OCI-LY7 (cell line): ENCODE measurements around the gene VSIG2. TPM values are rescaled to one million over a fixed set of nuclear protein-coding genes. Genes with fewer than 3 reads are reported as not detected.

Experiments used
- BruUV-seq: library from RNA; stranded (reverse); fragments of 400-500 nt; replicated peaks from 2 replicates; lab custom pipeline; 2021; lab: Mats Ljungman, UMichigan
- CTCF ChIA-PET: fragments of 300-600 bp; sonication (Branson Sonifier 250); formaldehyde crosslinking; loops from one replicate; lab custom pipeline; 2022; ENCODE audit warnings: antibody characterized with exemption; ENCODE audit not compliant: unreplicated experiment; lab: Charles Lee
- POLR2A ChIA-PET: fragments of 300-600 bp; sonication (Branson Sonifier 250); formaldehyde crosslinking; loops from one replicate; lab custom pipeline; 2022; ENCODE audit warnings: antibody characterized with exemption; lab: Charles Lee
- DNase-seq: peaks from one replicate; pipeline ENCODE4 v3.0.0-alpha.2; 2015; ENCODE audit warnings: low spot score
- H2AFZ ChIP-seq: fragments of 200-600 bp; sonication (generic), shearing (Covaris generic); 2 replicates; pipeline ENCODE4 v1.6.1; 2014; ENCODE audit warnings: mild to moderate bottlenecking, antibody characterized with exemption, low read length, moderate library complexity
- H3K27ac ChIP-seq: fragments of 200-600 bp; sonication (generic); 2 replicates; pipeline ENCODE4 v1.5.1; 2014; ENCODE audit warnings: mixed run types, low read depth, mild to moderate bottlenecking, moderate library complexity, low read length, inconsistent platforms; ENCODE audit not compliant: poor library complexity, severe bottlenecking
- H3K36me3 ChIP-seq: fragments of 200-600 bp; sonication (generic); 2 replicates; pipeline ENCODE4 v1.6.1; 2014; ENCODE audit warnings: mild to moderate bottlenecking, antibody characterized with exemption, low read length, moderate library complexity, mixed read lengths; ENCODE audit not compliant: insufficient read depth
- H3K4me1 ChIP-seq: fragments of 200-600 bp; sonication (generic); 2 replicates; pipeline ENCODE4 v1.5.1; 2014; ENCODE audit warnings: mild to moderate bottlenecking, low read length; ENCODE audit not compliant: insufficient read depth, poor library complexity, severe bottlenecking
- H3K4me2 ChIP-seq: fragments of 200-600 bp; sonication (generic); 2 replicates; pipeline ENCODE4 v1.6.1; 2014; ENCODE audit warnings: mild to moderate bottlenecking, low read length
- H3K4me3 ChIP-seq: fragments of 200-600 bp; sonication (generic); 2 replicates; pipeline ENCODE4 v1.5.1; 2014; ENCODE audit warnings: mild to moderate bottlenecking, low read depth, low read length; ENCODE audit not compliant: poor library complexity, severe bottlenecking
- H3K79me2 ChIP-seq: fragments of 200-600 bp; sonication (generic); 2 replicates; pipeline ENCODE4 v1.6.1; 2016; ENCODE audit warnings: low read depth, mild to moderate bottlenecking, low read length, moderate library complexity, mixed read lengths; ENCODE audit not compliant: insufficient read depth
- H3K9me2 ChIP-seq: fragments of 200-600 bp; sonication (generic); 2 replicates; pipeline ENCODE4 v1.6.1; 2016; ENCODE audit warnings: mild to moderate bottlenecking, low read length, mixed read lengths; ENCODE audit not compliant: insufficient read depth
- H3K9me3 ChIP-seq: fragments of 200-600 bp; sonication (generic); 2 replicates; pipeline ENCODE4 v1.6.1; 2014; ENCODE audit warnings: mild to moderate bottlenecking, mixed run types, low read length, mixed read lengths
- H4K20me1 ChIP-seq: fragments of 200-600 bp; sonication (generic); 2 replicates; pipeline ENCODE4 v1.6.1; 2014; ENCODE audit warnings: mild to moderate bottlenecking, antibody characterized with exemption, low read length, moderate library complexity, mixed read lengths; ENCODE audit not compliant: insufficient read depth
- CTCF ChIP-seq: fragments of 200-600 bp; sonication (generic); conservative IDR thresholded peaks from 2 replicates; pipeline ENCODE4 v1.5.1; 2014; ENCODE audit warnings: mild to moderate bottlenecking, antibody characterized with exemption, low read length, moderate library complexity, mixed read lengths
- EZH2phosphoT487 ChIP-seq: fragments of 200-600 bp; sonication (generic); IDR thresholded peaks from 2 replicates; pipeline ENCODE4 v1.6.1; 2018; ENCODE audit warnings: low read depth, borderline replicate concordance, mild to moderate bottlenecking, mixed run types, antibody characterized with exemption, low read length, moderate library complexity, mixed read lengths
- intact Hi-C: fragments of 100-400 bp; cut with micrococcal nuclease; formaldehyde crosslinking; loops from one replicate; pipeline ENCODE4 v1.10.0; 2022; ENCODE audit not compliant: unreplicated experiment
- total RNA-seq, 2 experiments: library from RNA; depleted of rRNA in 1 of 2; stranded (reverse); fragments of >200 nt in 1 of 2; shearing (Covaris generic) in 1 of 2; gene quantifications; 2 replicates each; pipeline ENCODE4 v1.2.3, GENCODE V29; 2014 to 2022

The VSIG2 gene
- total RNA-seq, 2 experiments from 2014 or later, result not detected

- Histone ChIP-seq H3K36me3 (no peaks in the 10 kb centered on the region), H3K4me1 (peaks cover 8% of the 10 kb centered on the region), H3K4me3 (no peak overlapping the region), H2AFZ (no peak overlapping the region), H3K27ac (no peak overlapping the region), H3K9me3 (no peaks in the 10 kb centered on the region), H3K79me2 (no peaks in the 10 kb centered on the region), H3K9me2 (no peaks in the 10 kb centered on the region), H3K4me2 (no peak overlapping the region), H4K20me1 (no peaks in the 10 kb centered on the region)
- no peak for TF ChIP-seq EZH2phosphoT487
- no peak for TF ChIP-seq CTCF
- no peak for DNase-seq
- intact Hi-C loops, result no loop called here
- ChIA-PET CTCF (no interaction called here), POLR2A (interaction anchor here (0.7 kb wide), 1 partner anchor 34 kb away, joined by 3 read pairs; no protein-coding TSS in a partner anchor)
- no TSS peak for BruUV-seq
Measured at GRCh38 chr11:124717421-124717785, 34.7 kb downstream of the VSIG2 start.

- no peak overlapping the region for H3K4me3 ChIP-seq
- no peaks in the 10 kb centered on the region for H3K79me2 ChIP-seq
- no peaks in the 10 kb centered on the region for H3K9me2 ChIP-seq
- ChIA-PET CTCF (no interaction called here), POLR2A (interaction anchor here (0.7 kb wide), 1 partner anchor 33 kb away, joined by 3 read pairs; no protein-coding TSS in a partner anchor)
- H3K27ac ChIP-seq, result no peak overlapping the region
- no peaks in the 10 kb centered on the region for H3K9me3 ChIP-seq
- no peak overlapping the region for H3K4me2 ChIP-seq
- intact Hi-C loops, result no loop called here
- TF ChIP-seq EZH2phosphoT487, result no peak
- TF ChIP-seq CTCF, result no peak
- no peak overlapping the region for H2AFZ ChIP-seq
- no peaks in the 10 kb centered on the region for H4K20me1 ChIP-seq
- no peak for DNase-seq
- no TSS peak for BruUV-seq
- no peaks in the 10 kb centered on the region for H3K36me3 ChIP-seq
- H3K4me1 ChIP-seq, result peaks cover under 1% of the 10 kb centered on the region
Measured at GRCh38 chr11:124716591-124716990, 35.5 kb downstream of the VSIG2 start.

GRCh38 chr11:124712392-124712791, 39.7 kb downstream of the VSIG2 start:
- Histone ChIP-seq H3K9me3 (no peaks in the 10 kb centered on the region), H3K4me2 (no peak overlapping the region), H3K79me2 (no peaks in the 10 kb centered on the region), H3K4me1 (no peaks in the 10 kb centered on the region), H2AFZ (no peak overlapping the region), H3K36me3 (no peaks in the 10 kb centered on the region), H4K20me1 (no peaks in the 10 kb centered on the region), H3K4me3 (no peak overlapping the region), H3K27ac (no peak overlapping the region), H3K9me2 (no peaks in the 10 kb centered on the region)
- CTCF ChIA-PET, result no interaction called here
- DNase-seq, result no peak
- intact Hi-C loops, result no loop called here
- no TSS peak for BruUV-seq
- TF ChIP-seq EZH2phosphoT487 (no peak), CTCF (no peak)
- POLR2A ChIA-PET, result no interaction called here
